Measurements from ENCODE around the gene SETMAR.
"Not testable (repeated sequence)": the region's sequence is repeated elsewhere in the genome, so short reads cannot be mapped to it uniquely, and the experiment has no call there.

SETMAR gene

GRCh38 chr3:4314688-4315087 lies 11.5 kb downstream of the SETMAR start:
- DNase-seq = no peak

GRCh38 chr3:4320096-4320911 lies 17.1 kb downstream of the SETMAR start:
- no peak for DNase-seq

- DNase-seq = no peak
Observed at GRCh38 chr3:4321732-4322131, 18.6 kb downstream of the SETMAR start.

GRCh38 chr3:4322635-4323034 lies 19.5 kb downstream of the SETMAR start:
- no peak for DNase-seq

- no peak for DNase-seq
Observed at GRCh38 chr3:4323246-4324027, 20.3 kb downstream of the SETMAR start.

- no peak for DNase-seq
Observed at GRCh38 chr3:4326868-4327267, 23.7 kb downstream of the SETMAR start.

GRCh38 chr3:4329806-4330205 lies 26.6 kb downstream of the SETMAR start:
- DNase-seq = not testable (repeated sequence)

GRCh38 chr3:4332111-4332510 lies 28.9 kb downstream of the SETMAR start:
- no peak for DNase-seq

GRCh38 chr3:4332574-4332973 lies 29.4 kb downstream of the SETMAR start:
- DNase-seq = no peak

GRCh38 chr3:4332991-4333390 lies 29.8 kb downstream of the SETMAR start:
- DNase-seq = no peak

GRCh38 chr3:4334548-4334947 lies 31.4 kb downstream of the SETMAR start:
- DNase-seq = no peak

- DNase-seq = no peak
Observed at GRCh38 chr3:4335840-4336562, 32.8 kb downstream of the SETMAR start.

GRCh38 chr3:4336850-4337546 lies 33.8 kb downstream of the SETMAR start:
- no peak for DNase-seq

- no peak for DNase-seq
Observed at GRCh38 chr3:4338751-4339150, 35.6 kb downstream of the SETMAR start.

GRCh38 chr3:4340077-4340410 lies 36.9 kb downstream of the SETMAR start:
- no peak for DNase-seq

GRCh38 chr3:4340411-4341335 lies 37.5 kb downstream of the SETMAR start:
- DNase-seq = no peak

- DNase-seq = no peak
Observed at GRCh38 chr3:4341336-4341675, 38.1 kb downstream of the SETMAR start.

- no peak for DNase-seq
Observed at GRCh38 chr3:4343258-4343657, 40.1 kb downstream of the SETMAR start.

- peak; percentile 4 to 37 for DNase-seq
Observed at GRCh38 chr3:4350789-4351163, 47.6 kb downstream of the SETMAR start.

GRCh38 chr3:4351164-4351855 lies 48.1 kb downstream of the SETMAR start:
- DNase-seq = no peak

GRCh38 chr3:4351872-4352271 lies 48.7 kb downstream of the SETMAR start:
- DNase-seq = no peak

All from SHP77 (cell line).